Panc1 (cell line): Measurements from ENCODE around the gene SHISAL2B.

Source experiments
- POLR2AphosphoS5 ChIP-seq: IDR thresholded peaks from 2 replicates; pipeline ENCODE4 v1.6.1; 2012; ENCODE audit warnings: mild to moderate bottlenecking, low read depth, low read length, moderate library complexity
- SIN3A ChIP-seq: IDR thresholded peaks from 2 replicates; pipeline ENCODE4 v1.6.1; 2012; ENCODE audit warnings: low read depth, mild to moderate bottlenecking, low read length, moderate library complexity, borderline replicate concordance; ENCODE audit not compliant: insufficient read depth
- TCF7L2 ChIP-seq: IDR thresholded peaks from 2 replicates; pipeline ENCODE4 v1.6.1; 2011; ENCODE audit warnings: mild to moderate bottlenecking, low read depth, low read length, inconsistent platforms
- TF ChIP-seq, protein P1 (sequence below): fragments of 450-650 bp; IDR thresholded peaks from 2 replicates; pipeline ENCODE4 v1.5.1; 2017; ENCODE audit warnings: mild to moderate bottlenecking
- TF ChIP-seq, protein P2 (sequence below), 2 experiments: IDR thresholded peaks; 2 replicates each; pipeline ENCODE4 v1.6.1; 2011 to 2012; ENCODE audit warnings: low read depth in 2 of 2, control low read depth in 1 of 2, low read length in 1 of 2, mild to moderate bottlenecking in 1 of 2, moderate library complexity in 1 of 2; ENCODE audit not compliant: insufficient read depth in 1 of 2

DNA sequence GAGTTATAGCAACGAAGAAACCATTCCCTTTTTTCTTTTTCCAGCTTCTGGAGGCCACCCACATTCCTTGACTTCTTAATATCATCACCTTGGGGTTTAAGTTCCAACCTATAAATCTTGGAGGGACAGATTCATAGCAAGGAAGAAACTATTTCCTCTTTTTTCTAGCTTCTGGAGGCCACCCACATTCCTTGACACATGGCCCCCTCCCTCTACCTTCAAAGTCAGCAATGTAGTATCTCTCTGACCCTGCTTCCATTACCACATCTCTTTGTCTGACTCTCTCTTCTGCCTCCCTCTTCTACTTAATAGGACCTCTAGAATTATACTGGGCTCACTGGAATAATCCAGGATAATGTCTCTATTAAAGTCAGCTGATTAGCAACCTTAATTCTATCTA is 34.7 kb upstream of the SHISAL2B start:
- TF ChIP-seq, protein P1, sequence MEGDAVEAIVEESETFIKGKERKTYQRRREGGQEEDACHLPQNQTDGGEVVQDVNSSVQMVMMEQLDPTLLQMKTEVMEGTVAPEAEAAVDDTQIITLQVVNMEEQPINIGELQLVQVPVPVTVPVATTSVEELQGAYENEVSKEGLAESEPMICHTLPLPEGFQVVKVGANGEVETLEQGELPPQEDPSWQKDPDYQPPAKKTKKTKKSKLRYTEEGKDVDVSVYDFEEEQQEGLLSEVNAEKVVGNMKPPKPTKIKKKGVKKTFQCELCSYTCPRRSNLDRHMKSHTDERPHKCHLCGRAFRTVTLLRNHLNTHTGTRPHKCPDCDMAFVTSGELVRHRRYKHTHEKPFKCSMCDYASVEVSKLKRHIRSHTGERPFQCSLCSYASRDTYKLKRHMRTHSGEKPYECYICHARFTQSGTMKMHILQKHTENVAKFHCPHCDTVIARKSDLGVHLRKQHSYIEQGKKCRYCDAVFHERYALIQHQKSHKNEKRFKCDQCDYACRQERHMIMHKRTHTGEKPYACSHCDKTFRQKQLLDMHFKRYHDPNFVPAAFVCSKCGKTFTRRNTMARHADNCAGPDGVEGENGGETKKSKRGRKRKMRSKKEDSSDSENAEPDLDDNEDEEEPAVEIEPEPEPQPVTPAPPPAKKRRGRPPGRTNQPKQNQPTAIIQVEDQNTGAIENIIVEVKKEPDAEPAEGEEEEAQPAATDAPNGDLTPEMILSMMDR: no peak
- TF ChIP-seq POLR2AphosphoS5: no peak
- TF ChIP-seq, protein P2, sequence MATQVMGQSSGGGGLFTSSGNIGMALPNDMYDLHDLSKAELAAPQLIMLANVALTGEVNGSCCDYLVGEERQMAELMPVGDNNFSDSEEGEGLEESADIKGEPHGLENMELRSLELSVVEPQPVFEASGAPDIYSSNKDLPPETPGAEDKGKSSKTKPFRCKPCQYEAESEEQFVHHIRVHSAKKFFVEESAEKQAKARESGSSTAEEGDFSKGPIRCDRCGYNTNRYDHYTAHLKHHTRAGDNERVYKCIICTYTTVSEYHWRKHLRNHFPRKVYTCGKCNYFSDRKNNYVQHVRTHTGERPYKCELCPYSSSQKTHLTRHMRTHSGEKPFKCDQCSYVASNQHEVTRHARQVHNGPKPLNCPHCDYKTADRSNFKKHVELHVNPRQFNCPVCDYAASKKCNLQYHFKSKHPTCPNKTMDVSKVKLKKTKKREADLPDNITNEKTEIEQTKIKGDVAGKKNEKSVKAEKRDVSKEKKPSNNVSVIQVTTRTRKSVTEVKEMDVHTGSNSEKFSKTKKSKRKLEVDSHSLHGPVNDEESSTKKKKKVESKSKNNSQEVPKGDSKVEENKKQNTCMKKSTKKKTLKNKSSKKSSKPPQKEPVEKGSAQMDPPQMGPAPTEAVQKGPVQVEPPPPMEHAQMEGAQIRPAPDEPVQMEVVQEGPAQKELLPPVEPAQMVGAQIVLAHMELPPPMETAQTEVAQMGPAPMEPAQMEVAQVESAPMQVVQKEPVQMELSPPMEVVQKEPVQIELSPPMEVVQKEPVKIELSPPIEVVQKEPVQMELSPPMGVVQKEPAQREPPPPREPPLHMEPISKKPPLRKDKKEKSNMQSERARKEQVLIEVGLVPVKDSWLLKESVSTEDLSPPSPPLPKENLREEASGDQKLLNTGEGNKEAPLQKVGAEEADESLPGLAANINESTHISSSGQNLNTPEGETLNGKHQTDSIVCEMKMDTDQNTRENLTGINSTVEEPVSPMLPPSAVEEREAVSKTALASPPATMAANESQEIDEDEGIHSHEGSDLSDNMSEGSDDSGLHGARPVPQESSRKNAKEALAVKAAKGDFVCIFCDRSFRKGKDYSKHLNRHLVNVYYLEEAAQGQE (IDR thresholded peaks at IDR 0.05; ENCODE audit: insufficient read depth in 1 of 2, low read depth in 2 of 2, low read length in 1 of 2): no peak
- no peak for TF ChIP-seq TCF7L2
- no peak for TF ChIP-seq SIN3A
